DND-41 (cell line): Measurements from ENCODE around the gene ZNF582.

Source experiments
- ATAC-seq: fragments of 200-7000 bp; cut with Tn5 transposase; 3 replicates; pipeline ENCODE4 v1.9.1; 2021; ENCODE audit warnings: low read depth; ENCODE audit not compliant: insufficient read depth
- DNase-seq: peaks from one replicate; pipeline ENCODE4 v3.0.0-alpha.2; 2020
- H2AFZ ChIP-seq: 2 replicates; pipeline ENCODE4 v1.6.0; 2012; ENCODE audit warnings: low read depth, low read length
- H3K27ac ChIP-seq: 2 replicates; pipeline ENCODE4 v1.5.1; 2012; ENCODE audit warnings: low read length, inconsistent platforms
- H3K27me3 ChIP-seq: fragments of 200-600 bp; sonication (generic); 2 replicates; pipeline ENCODE4 v1.6.0; 2012; ENCODE audit warnings: low read length, mild to moderate bottlenecking, inconsistent platforms; ENCODE audit not compliant: insufficient read depth, poor library complexity
- H3K36me3 ChIP-seq: 2 replicates; pipeline ENCODE4 v1.5.1; 2012; ENCODE audit warnings: low read length, inconsistent platforms; ENCODE audit not compliant: insufficient read depth
- H3K4me1 ChIP-seq: 2 replicates; pipeline ENCODE4 v1.5.1; 2012; ENCODE audit warnings: mild to moderate bottlenecking, low read length; ENCODE audit not compliant: insufficient read depth
- H3K4me2 ChIP-seq: 2 replicates; pipeline ENCODE4 v1.6.0; 2012; ENCODE audit warnings: mild to moderate bottlenecking, moderate library complexity, low read length, inconsistent platforms; ENCODE audit not compliant: insufficient read depth
- H3K4me3 ChIP-seq, 2 experiments: fragments of 200-600 bp in 1 of 2; shearing (Covaris generic) in 1 of 2; 2 replicates each; pipeline ENCODE4 v1.5.1; 2012 to 2016; ENCODE audit warnings: inconsistent platforms in 2 of 2, low read length in 2 of 2, mild to moderate bottlenecking in 2 of 2, low read depth in 1 of 2, moderate library complexity in 1 of 2
- H3K79me2 ChIP-seq: 2 replicates; pipeline ENCODE4 v1.6.0; 2012; ENCODE audit warnings: low read length, inconsistent platforms; ENCODE audit not compliant: insufficient read depth
- H3K9ac ChIP-seq: 2 replicates; pipeline ENCODE4 v1.6.0; 2012; ENCODE audit warnings: low read depth, mild to moderate bottlenecking, inconsistent platforms, low read length, moderate library complexity
- H3K9me3 ChIP-seq: 2 replicates; pipeline ENCODE4 v1.5.1; 2012; ENCODE audit warnings: low read length, moderate library complexity, mild to moderate bottlenecking, inconsistent platforms; ENCODE audit not compliant: insufficient read depth, severe bottlenecking
- H4K20me1 ChIP-seq: 2 replicates; pipeline ENCODE4 v1.6.0; 2012; ENCODE audit warnings: low read length; ENCODE audit not compliant: insufficient read depth
- CTCF ChIP-seq: IDR thresholded peaks from 2 replicates; pipeline ENCODE4 v1.5.1; 2012; ENCODE audit warnings: borderline replicate concordance, low read length, moderate library complexity, mild to moderate bottlenecking; ENCODE audit not compliant: poor library complexity, severe bottlenecking; ENCODE audit errors: extremely low read depth
- EZH2 ChIP-seq: IDR thresholded peaks from 3 replicates; pipeline ENCODE4 v1.6.1; 2012; ENCODE audit warnings: borderline replicate concordance, low read depth, mild to moderate bottlenecking, moderate library complexity, low read length, inconsistent platforms; ENCODE audit not compliant: severe bottlenecking

Gene ZNF582

GRCh38 chr19:56350416-56351045 lies 42.8 kb downstream of the ZNF582 start:
- H3K27ac ChIP-seq = no peak overlapping the region
- H3K4me2 ChIP-seq = no peak overlapping the region
- H3K4me1 ChIP-seq = no peaks in the 10 kb centered on the region
- no peaks in the 10 kb centered on the region for H3K79me2 ChIP-seq
- H4K20me1 ChIP-seq = no peaks in the 10 kb centered on the region
- no peak overlapping the region for H3K4me3 ChIP-seq
- no peaks in the 10 kb centered on the region for H3K27me3 ChIP-seq
- no peak overlapping the region for H3K9ac ChIP-seq
- ATAC-seq (no peak), DNase-seq (peak; percentile 54)
- H2AFZ ChIP-seq = no peak overlapping the region
- TF ChIP-seq EZH2 (no peak), CTCF (peak; percentile 84)
- no peaks in the 10 kb centered on the region for H3K9me3 ChIP-seq
- H3K36me3 ChIP-seq = no peaks in the 10 kb centered on the region

- no peaks in the 10 kb centered on the region for H3K9me3 ChIP-seq
These were observed 45.0 kb downstream of the ZNF582 start for GRCh38 chr19:56348289-56348877.

GRCh38 chr19:56347163-56347778 lies 46.1 kb downstream of the ZNF582 start:
- Histone ChIP-seq H2AFZ (no peak overlapping the region), H3K4me2 (no peak overlapping the region), H3K4me3 (no peak overlapping the region), H3K79me2 (no peaks in the 10 kb centered on the region), H3K9ac (no peak overlapping the region), H3K9me3 (peaks cover 8% of the 10 kb centered on the region), H3K4me1 (no peaks in the 10 kb centered on the region), H4K20me1 (no peaks in the 10 kb centered on the region), H3K27me3 (no peaks in the 10 kb centered on the region), H3K36me3 (no peaks in the 10 kb centered on the region), H3K27ac (no peak overlapping the region)
- no peak for TF ChIP-seq EZH2
- no peak for TF ChIP-seq CTCF
- ATAC-seq (no peak), DNase-seq (no peak)

More at GRCh38 chr19:56348289-56348877, 45.0 kb downstream of the ZNF582 start:
- no peak overlapping the region for H2AFZ ChIP-seq
- TF ChIP-seq CTCF (peak; percentile 54), EZH2 (no peak)
- no peaks in the 10 kb centered on the region for H3K27me3 ChIP-seq
- no peak overlapping the region for H3K4me2 ChIP-seq
- no peaks in the 10 kb centered on the region for H4K20me1 ChIP-seq
- no peaks in the 10 kb centered on the region for H3K4me1 ChIP-seq
- no peak overlapping the region for H3K27ac ChIP-seq
- no peaks in the 10 kb centered on the region for H3K79me2 ChIP-seq
- H3K9ac ChIP-seq = no peak overlapping the region
- ATAC-seq (no peak), DNase-seq (peak; percentile 14)
- H3K4me3 ChIP-seq = no peak overlapping the region
- H3K36me3 ChIP-seq = no peaks in the 10 kb centered on the region
